HepG2 (cell line): ENCODE measurements around the gene L3MBTL4. TPM values are rescaled to one million over a fixed set of nuclear protein-coding genes. Genes with fewer than 3 reads are reported as not detected.

ENCODE experiments used
- ATAC-seq: fragments of 200-7000 bp; cut with Tn5 transposase; 3 replicates; pipeline ENCODE4 v1.9.1; 2020; ENCODE audit warnings: mild to moderate bottlenecking, moderate library complexity
- BruUV-seq: library from RNA; stranded (reverse); fragments of 400-500 nt; replicated peaks from 2 replicates; lab custom pipeline; 2021; lab: Mats Ljungman, UMichigan
- CTCF ChIA-PET: fragments of 300-600 bp; formaldehyde crosslinking; extraction: SDS; loops from one replicate; lab custom pipeline; 2021; ENCODE audit warnings: low total read pairs, inconsistent platforms, low intra/inter-chr PET ratio; lab: Yijun Ruan, JAX
- POLR2A ChIA-PET: fragments of 350-600 bp; sonication (Branson Sonifier 250); formaldehyde crosslinking; loops from one replicate; lab custom pipeline; 2020; ENCODE audit warnings: antibody characterized with exemption, inconsistent platforms; lab: Yijun Ruan, JAX
- DNase-seq: peaks from one replicate; pipeline ENCODE4 v3.0.0-alpha.2; 2015; ENCODE audit warnings: low spot score
- FAIRE-seq: peaks from 3 replicates; lab custom pipeline; 2011; peaks lifted over from hg19 to GRCh38; lab: Jason Lieb, UNC
- H2AFZ ChIP-seq: one replicate; pipeline ENCODE4 v1.6.1; 2011; ENCODE audit warnings: low read length, inconsistent platforms
- H3K27ac ChIP-seq: fragments of 300-600 bp; 3 replicates; pipeline ENCODE4 v1.8.0; 2011; ENCODE audit warnings: mixed run types, mild to moderate bottlenecking, mixed read lengths, low read length, inconsistent platforms; ENCODE audit not compliant: insufficient read depth; ENCODE audit errors: extremely low read length
- H3K27me3 ChIP-seq, 2 experiments: fragments of 200-600 bp in 1 of 2; 2 replicates in 1 of 2; 3 replicates in 1 of 2; pipeline versions ENCODE4 v1.6.0 to v1.8.0; 2011; ENCODE audit warnings: low read length in 2 of 2, mild to moderate bottlenecking in 2 of 2, moderate library complexity in 2 of 2, inconsistent platforms in 1 of 2; ENCODE audit not compliant: insufficient read depth in 2 of 2, control insufficient read depth in 1 of 2
- H3K36me3 ChIP-seq, 2 experiments: fragments of 200-600 bp in 1 of 2; replicated peaks in 1 of 2; 2 replicates in 1 of 2; 3 replicates in 1 of 2; pipeline versions ENCODE4 v1.5.1 to v1.8.0; 2011; ENCODE audit warnings: low read length in 2 of 2, inconsistent platforms in 1 of 2; ENCODE audit not compliant: insufficient read depth in 2 of 2, control insufficient read depth in 1 of 2
- H3K4me1 ChIP-seq: 2 replicates; pipeline ENCODE4 v1.5.1; 2012; ENCODE audit warnings: low read length, inconsistent platforms; ENCODE audit not compliant: insufficient read depth
- H3K4me2 ChIP-seq: 2 replicates; pipeline ENCODE4 v1.6.0; 2011; ENCODE audit warnings: low read depth, low read length, inconsistent platforms
- H3K4me3 ChIP-seq, 3 experiments: fragments of 200-600 bp in 1 of 3; sonication (generic), shearing (Covaris generic) in 1 of 3; replicated peaks in 1 of 3; 2 replicates each; pipeline ENCODE4 v1.5.1; 2011 to 2016; ENCODE audit warnings: low read length in 3 of 3, inconsistent platforms in 2 of 3, low read depth in 2 of 3, mild to moderate bottlenecking in 2 of 3, control low read depth in 1 of 3, mixed read lengths in 1 of 3; ENCODE audit not compliant: insufficient read depth in 1 of 3
- H3K79me2 ChIP-seq: one replicate; pipeline ENCODE4 v1.6.1; 2011; ENCODE audit warnings: low read length, inconsistent platforms; ENCODE audit not compliant: insufficient read depth
- H3K9ac ChIP-seq: 2 replicates; pipeline ENCODE4 v1.6.0; 2011; ENCODE audit warnings: mild to moderate bottlenecking, low read depth, low read length, inconsistent platforms; ENCODE audit not compliant: insufficient read depth
- H3K9me3 ChIP-seq: 2 replicates; pipeline ENCODE4 v1.5.1; 2012; ENCODE audit warnings: mild to moderate bottlenecking, low read length
- H4K20me1 ChIP-seq: 2 replicates; pipeline ENCODE4 v1.6.0; 2011; ENCODE audit warnings: inconsistent platforms, mild to moderate bottlenecking, low read length, moderate library complexity; ENCODE audit not compliant: insufficient read depth
- E2F1 ChIP-seq: sonication (generic); formaldehyde crosslinking; IDR thresholded peaks from 2 replicates; pipeline ENCODE4 v1.5.0; 2020; ENCODE audit warnings: missing genetic modification reagents
- FOXO1 ChIP-seq: sonication (generic); formaldehyde crosslinking; IDR thresholded peaks from 2 replicates; pipeline ENCODE4 v1.4.0; 2020; ENCODE audit warnings: missing genetic modification reagents
- HOXA9 ChIP-seq: sonication (generic); formaldehyde crosslinking; IDR thresholded peaks from 2 replicates; pipeline ENCODE4 v1.8.1; 2022; ENCODE audit warnings: missing genetic modification reagents, mild to moderate bottlenecking, moderate library complexity, borderline replicate concordance
- KDM1A ChIP-seq: IDR thresholded peaks from 2 replicates; pipeline ENCODE4 v1.6.1; 2016; ENCODE audit warnings: missing compliant biosample characterization
- PAXIP1 ChIP-seq: sonication (generic); formaldehyde crosslinking; conservative IDR thresholded peaks from 2 replicates; pipeline ENCODE4 v1.4.0; 2020; ENCODE audit warnings: mild to moderate bottlenecking, missing genetic modification reagents, moderate library complexity
- PTBP1 ChIP-seq: fragments of 200-400 bp; formaldehyde crosslinking; IDR thresholded peaks from 2 replicates; pipeline ENCODE4 v1.6.1; 2018; ENCODE audit warnings: low read length, low read depth; ENCODE audit not compliant: poor library complexity, severe bottlenecking
- SIX4 ChIP-seq: sonication (generic); formaldehyde crosslinking; IDR thresholded peaks from 2 replicates; pipeline ENCODE4 v1.4.0; 2020; ENCODE audit warnings: missing genetic modification reagents
- TEAD2 ChIP-seq: sonication (generic); formaldehyde crosslinking; IDR thresholded peaks from 2 replicates; pipeline ENCODE4 v1.9.0; 2021; ENCODE audit warnings: missing genetic modification reagents
- THAP9 ChIP-seq: sonication (generic); formaldehyde crosslinking; IDR thresholded peaks from 2 replicates; pipeline ENCODE4; 2020; ENCODE audit warnings: missing genetic modification reagents, mild to moderate bottlenecking, borderline replicate concordance
- ZMYM2 ChIP-seq: sonication (generic); formaldehyde crosslinking; IDR thresholded peaks from 2 replicates; pipeline ENCODE4 v1.8.0; 2022; ENCODE audit warnings: mild to moderate bottlenecking, missing genetic modification reagents
- ZNF10 ChIP-seq: sonication (generic); formaldehyde crosslinking; IDR thresholded peaks from 2 replicates; pipeline ENCODE4 v1.4.0; 2020; ENCODE audit warnings: mild to moderate bottlenecking, low read depth, missing genetic modification reagents, borderline replicate concordance
- ZNF101 ChIP-seq: sonication (generic); formaldehyde crosslinking; IDR thresholded peaks from 2 replicates; pipeline ENCODE4 v1.4.0; 2020; ENCODE audit warnings: mild to moderate bottlenecking, low read depth, missing genetic modification reagents, borderline replicate concordance
- ZNF124 ChIP-seq: sonication (generic); formaldehyde crosslinking; IDR thresholded peaks from 2 replicates; pipeline ENCODE4 v1.4.0; 2020; ENCODE audit warnings: missing genetic modification reagents
- ZNF672 ChIP-seq: sonication (generic); formaldehyde crosslinking; IDR thresholded peaks from 2 replicates; pipeline ENCODE4 v1.8.1; 2022; ENCODE audit warnings: missing genetic modification reagents
- WGBS: methylation state at CpG from one replicate; pipeline ENCODE4 v1.1.6; 2017; ENCODE audit warnings: low lambda C conversion rate; 5-methylcytosine and 5-hydroxymethylcytosine counted together
- in situ Hi-C: cut with HindIII; loops from 2 replicates; pipeline ENCODE4 v1.10.0; 2017; ENCODE audit warnings: low pct_unique_long_range_greater_than_20kb; ENCODE audit not compliant: extremely low pct_ligation_motif_present
- intact Hi-C: fragments of 100-400 bp; cut with micrococcal nuclease; formaldehyde crosslinking; loops from one replicate; pipeline ENCODE4 v1.10.0; 2022; ENCODE audit not compliant: unreplicated experiment
- polyA plus RNA-seq, 8 experiments: library from polyadenylated mRNA; depleted of rRNA in 3 of 8; stranded (reverse) in 7 of 8; unstranded in 1 of 8; fragments of >200 nt; fragmentation: Illumina TruSeq in 4 of 8; extraction: Trizol in 4 of 8; gene quantifications; 2 replicates each; pipeline versions ENCODE4 v1.2.1 to v1.2.3, GENCODE V29; 2011 to 2016; ENCODE audit warnings: low read depth in 4 of 8, missing spikeins in 1 of 8, mixed read lengths in 1 of 8; ENCODE audit not compliant: insufficient read depth in 1 of 8
- total RNA-seq, 5 experiments: library from RNA; depleted of rRNA; stranded (reverse); fragments of >200 nt; fragmentation: Illumina TruSeq; extraction: Trizol; gene quantifications; 2 replicates each; pipeline ENCODE4 v1.2.3, GENCODE V29; 2016; ENCODE audit warnings: low read depth in 1 of 5

Gene L3MBTL4
- total and polyA plus RNA-seq, 2 of the 13 experiments (the other 11 are each of a cell fraction or from before 2014, with no cell fraction given) = 10.8 to 13.3 TPM

GRCh38 chr18:6211174-6211504, 203.6 kb downstream of the L3MBTL4 start (continued):
- TF ChIP-seq PAXIP1 (CRISPR knock-in tag) (0 out of 2 replicates have a peak, but pooled peaks have one; percentile 12), E2F1 (CRISPR knock-in tag) (peak; percentile 43; the same call in 1 of the 2 replicates), ZMYM2 (peak; percentile 63; the same call in 1 of the 2 replicates), PTBP1 (no peak)
- TF ChIP-seq, all 625 proteins: peak for 8

- Histone ChIP-seq H4K20me1 (no peaks in the 10 kb centered on the region), H3K27ac (peak overlapping the region; percentile 66), H3K4me3 (no peak overlapping the region), H3K27me3 (no peaks in the 10 kb centered on the region), H2AFZ (no peak overlapping the region), H3K4me1 (peaks cover 21% of the 10 kb centered on the region), H3K36me3 (no peaks in the 10 kb centered on the region; a peak in 1 of 5 replicates), H3K9ac (peak overlapping the region; percentile 37), H3K9me3 (no peaks in the 10 kb centered on the region), H3K4me2 (peak overlapping the region; percentile 35), H3K79me2 (no peaks in the 10 kb centered on the region)
- TSS peak; percentile 64 for BruUV-seq
- POLR2A ChIA-PET = no interaction called here
- in situ Hi-C loops = loop anchor here (10.0 kb wide), 1 partner anchor 316 kb away; the partner anchor contains the start of gene TMEM200C
- CTCF ChIA-PET = no interaction called here
- 26% methylated on average over 3 of the region's 3 CpGs for WGBS
- intact Hi-C loops = loop anchor here (10.0 kb wide), 1 partner anchor 194 kb away; no protein-coding TSS in a partner anchor
- DNase-seq (peak; percentile 92), ATAC-seq (peak; percentile 92), FAIRE-seq (peak; percentile 65)
- TF ChIP-seq ZNF672 (CRISPR knock-in tag) (no peak), SIX4 (peak; percentile 57; the same call in 1 of the 2 replicates), FOXO1 (CRISPR knock-in tag) (peak; percentile 84; the same call in 1 of the 2 replicates), HOXA9 (CRISPR knock-in tag) (no peak), TEAD2 (CRISPR knock-in tag) (no peak), KDM1A (peak; percentile 38; the same call in 1 of the 2 replicates), ZNF101 (CRISPR knock-in tag) (no peak), ZNF10 (CRISPR knock-in tag) (no peak), ZNF124 (CRISPR knock-in tag) (0 out of 2 replicates have a peak, but pooled peaks have one; percentile 39), THAP9 (CRISPR knock-in tag) (no peak)
Measured at GRCh38 chr18:6210349-6211173, 204.2 kb downstream of the L3MBTL4 start.
